Kidney (tissue), 14 donors: ENCODE results near the gene CAMTA1. TPM values are rescaled to one million over a fixed set of nuclear protein-coding genes. Genes with fewer than 3 reads are reported as not detected.

Experiments used
- DNase-seq, 5 donors: peaks; one replicate each; pipeline ENCODE4 v3.0.0-alpha.2; 2013 to 2020
- FAIRE-seq: peaks from 2 replicates; lab custom pipeline; 2012; peaks lifted over from hg19 to GRCh38; lab: Jason Lieb, UNC
- H3K27ac ChIP-seq, 2 donors: one replicate each; pipeline ENCODE4 v1.7.0; 2013; ENCODE audit warnings: low read depth in 2 of 2, low read length in 2 of 2, inconsistent platforms in 1 of 2
- H3K27me3 ChIP-seq: one replicate; pipeline ENCODE4 v1.7.1; 2013; ENCODE audit warnings: low read length, inconsistent platforms; ENCODE audit not compliant: control insufficient read depth, insufficient read depth
- H3K36me3 ChIP-seq, 3 donors: one replicate each; pipeline versions ENCODE4 v1.7.0 to v1.7.1; 2013; ENCODE audit warnings: low read length in 3 of 3, control low read depth in 1 of 3, inconsistent platforms in 1 of 3; ENCODE audit not compliant: insufficient read depth in 3 of 3, control insufficient read depth in 2 of 3
- H3K4me1 ChIP-seq, 3 donors: one replicate each; pipeline versions ENCODE4 v1.7.0 to v1.7.1; 2013; ENCODE audit warnings: low read length in 3 of 3, inconsistent platforms in 1 of 3, low read depth in 1 of 3; ENCODE audit not compliant: control insufficient read depth in 2 of 3, insufficient read depth in 2 of 3
- H3K4me3 ChIP-seq, 3 donors: one replicate each; pipeline versions ENCODE4 v1.7.0 to v1.8.1; 2013; ENCODE audit warnings: low read length in 3 of 3, control low read depth in 1 of 3, inconsistent platforms in 1 of 3
- H3K9ac ChIP-seq, 3 donors: one replicate each; pipeline versions ENCODE4 v1.7.0 to v1.7.1; 2013; ENCODE audit warnings: low read length in 3 of 3, control low read depth in 1 of 3, inconsistent platforms in 1 of 3
- H3K9me3 ChIP-seq, 3 donors: one replicate each; pipeline versions ENCODE4 v1.7.0 to v1.7.1; 2013; ENCODE audit warnings: low read length in 3 of 3, control low read depth in 1 of 3, inconsistent platforms in 1 of 3; ENCODE audit not compliant: control insufficient read depth in 2 of 3, insufficient read depth in 1 of 3
- CTCF ChIP-seq: IDR thresholded peaks from 3 replicates; pipeline ENCODE4 v1.5.1; 2012; ENCODE audit warnings: mild to moderate bottlenecking, moderate library complexity, borderline replicate concordance; ENCODE audit not compliant: insufficient read depth; ENCODE audit errors: extremely low read depth
- intact Hi-C: fragments of 100-400 bp; cut with DNase I; formaldehyde crosslinking; loops from one replicate; pipeline ENCODE4 v1.11.1; 2022
- polyA plus RNA-seq: library from polyadenylated mRNA; stranded (reverse); fragments of 350-450 nt; fragmentation: Illumina TruSeq; extraction: RNeasy Lipid Tissue Mini Kit (QIAGEN cat#74804); gene quantifications from one replicate; pipeline ENCODE4 v1.2.3, GENCODE V29; 2014; ENCODE audit warnings: low read depth, low replicate concordance; ENCODE audit not compliant: insufficient read depth
- total RNA-seq: library from RNA; stranded (reverse); fragmentation: NEBNext Ultra II Directional; extraction: Animal tissue kit (Norgen Biotek cat#: 25700); gene quantifications from one replicate; pipeline ENCODE4 v1.2.1, GENCODE V29; 2021
- donor health status: control.
- donor health status: control.
- donor health status: control.
- donor health status: control.
- donor health status: control.
- donor health status: DM: yes; HTN: yes; CAD: no.
- donor health status: Normal renal cell carcinoma (clear cell type).

The CAMTA1 gene
- total and polyA plus RNA-seq, 2 donors from 2014 or later, result 79.0 to 170 TPM

GRCh38 chr1:7666249-7666648, 881.0 kb downstream of the CAMTA1 start:
- TF ChIP-seq CTCF, result no peak
- FAIRE-seq (no peak), DNase-seq (no peak)
- Histone ChIP-seq H3K4me3 (no peak overlapping the region), H3K27ac (no peak overlapping the region), H3K36me3 (no peaks in the 10 kb centered on the region), H3K9me3 (no peaks in the 10 kb centered on the region), H3K4me1 (peaks cover 0 to 8% (median 5%) of the 10 kb centered on the region in 3 donors), H3K27me3 (no peaks in the 10 kb centered on the region), H3K9ac (no peak overlapping the region)
- intact Hi-C loops, result no loop called here

- Histone ChIP-seq H3K9ac (no peak overlapping the region), H3K9me3 (no peaks in the 10 kb centered on the region), H3K36me3 (no peaks in the 10 kb centered on the region), H3K4me3 (no peak overlapping the region), H3K4me1 (peaks cover 0 to 8% (median 5%) of the 10 kb centered on the region in 3 donors), H3K27ac (no peak overlapping the region), H3K27me3 (no peaks in the 10 kb centered on the region)
- intact Hi-C loops, result no loop called here
- DNase-seq, result peak in 1 of 5 donors; percentile 60
- FAIRE-seq, result no peak
- no peak for TF ChIP-seq CTCF
These were observed 881.9 kb downstream of the CAMTA1 start for GRCh38 chr1:7667159-7667558.

GRCh38 chr1:7667625-7668218, 882.5 kb downstream of the CAMTA1 start:
- H3K4me1 ChIP-seq, result peaks cover 0 to 8% (median 5%) of the 10 kb centered on the region in 3 donors
- FAIRE-seq (no peak), DNase-seq (peak; percentile 90 to 94 (median 94))
- no peaks in the 10 kb centered on the region for H3K27me3 ChIP-seq
- intact Hi-C loops, result no loop called here
- no peaks in the 10 kb centered on the region for H3K9me3 ChIP-seq
- no peak overlapping the region for H3K4me3 ChIP-seq
- no peaks in the 10 kb centered on the region for H3K36me3 ChIP-seq
- H3K27ac ChIP-seq, result no peak overlapping the region
- peak; percentile 100 for TF ChIP-seq CTCF
- H3K9ac ChIP-seq, result no peak overlapping the region
